ENCODE measurements around the gene KCP.
"Not testable (repeated sequence)": the region's sequence is repeated elsewhere in the genome, so short reads cannot be mapped to it uniquely, and the experiment has no call there.

The KCP gene

DNA sequence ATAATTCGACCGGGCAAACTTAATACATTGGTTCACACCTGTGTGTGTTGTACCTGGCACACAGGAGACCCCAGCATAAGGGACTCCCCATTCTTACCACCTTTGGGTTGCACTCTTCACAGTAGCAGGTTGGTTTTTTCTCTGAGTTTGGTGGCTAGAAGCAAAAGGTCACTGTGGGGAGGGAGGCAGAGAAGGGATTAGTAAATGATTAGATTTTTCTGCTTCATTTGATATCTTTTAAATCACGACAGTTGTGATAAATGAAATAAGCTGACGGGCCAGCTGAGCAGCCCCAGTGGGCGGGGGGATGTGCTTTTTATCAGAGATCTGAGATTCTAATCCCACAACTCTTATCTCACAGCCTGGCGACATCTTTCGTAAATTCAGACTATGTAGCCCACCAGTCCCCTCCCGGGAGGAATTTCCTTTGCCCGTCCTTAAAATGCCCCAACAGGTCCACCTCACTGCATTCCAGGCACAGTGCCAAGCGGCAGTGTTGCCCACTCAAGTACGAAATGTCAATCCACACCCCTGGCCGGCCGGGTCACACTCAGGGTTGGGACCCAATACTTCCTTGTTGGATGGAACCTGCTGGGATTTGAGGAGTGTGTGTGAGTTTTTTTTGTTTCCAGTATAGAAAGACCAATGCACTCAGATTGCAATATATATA, 10.5 kb upstream of the KCP start:
- DNase-seq = no peak

DNA sequence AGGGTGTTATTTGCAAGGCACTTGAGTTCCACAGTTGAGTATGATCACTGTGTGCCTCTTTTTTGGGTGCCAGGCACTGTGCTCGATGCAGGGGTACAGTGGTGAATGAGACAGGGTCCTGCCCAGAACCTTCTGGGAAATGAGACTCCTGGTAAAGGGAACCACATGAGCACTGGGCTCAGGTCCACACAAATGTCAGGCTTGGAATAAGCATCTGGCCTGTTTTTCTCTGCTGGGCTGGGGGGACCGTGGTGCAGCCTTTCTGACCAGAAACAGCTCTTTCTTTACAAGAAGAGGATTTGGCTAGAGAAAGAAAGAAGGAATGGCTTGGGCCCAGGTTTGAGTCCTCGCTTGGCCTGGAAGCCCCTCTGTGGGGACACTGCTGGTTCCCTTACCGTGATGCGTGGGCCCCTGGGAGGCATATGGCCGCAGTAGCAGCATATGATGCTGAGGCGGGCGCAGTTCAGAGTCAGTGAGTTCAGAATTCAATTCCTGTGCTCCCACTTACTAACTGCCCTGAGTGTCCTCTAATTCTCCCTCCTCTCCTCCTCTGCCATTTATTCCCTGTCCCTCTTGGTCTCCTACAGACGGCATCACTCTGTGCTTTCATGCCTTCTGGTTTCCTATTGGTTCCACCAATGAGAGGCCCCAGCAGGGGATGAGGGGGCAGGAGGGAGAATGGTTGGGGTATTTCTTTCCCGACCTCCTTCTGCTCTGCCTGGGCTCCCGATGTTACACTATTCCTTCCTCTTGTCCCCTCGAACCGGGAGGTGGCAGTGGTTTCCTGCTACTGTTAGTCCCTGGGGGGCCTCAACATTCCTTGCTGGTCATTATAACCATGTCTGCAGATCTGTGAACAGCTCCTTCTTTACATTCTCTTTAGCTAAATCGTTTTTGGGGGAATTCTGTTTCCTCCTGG, 9.6 kb upstream of the KCP start:
- DNase-seq = no peak

DNA sequence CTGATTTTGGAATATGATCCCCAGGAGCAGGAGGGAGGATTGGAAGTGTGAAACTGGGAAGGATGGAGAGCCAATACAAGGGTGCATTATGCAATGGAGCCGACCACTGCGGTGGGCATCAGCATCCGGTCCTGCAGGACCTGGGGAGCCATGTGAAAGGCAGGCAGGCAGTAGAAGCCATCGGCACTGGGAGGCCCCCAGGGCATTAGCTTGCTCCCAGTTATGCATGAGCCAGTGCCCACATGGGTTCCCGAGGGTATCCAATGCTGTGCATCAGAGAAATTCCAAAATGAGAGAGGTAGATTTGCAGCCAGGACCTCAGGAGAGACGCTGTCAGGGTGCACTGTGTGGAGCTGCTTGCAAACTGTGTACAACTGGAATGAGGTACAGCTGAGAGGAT, 8.7 kb upstream of the KCP start:
- no peak for DNase-seq

DNA sequence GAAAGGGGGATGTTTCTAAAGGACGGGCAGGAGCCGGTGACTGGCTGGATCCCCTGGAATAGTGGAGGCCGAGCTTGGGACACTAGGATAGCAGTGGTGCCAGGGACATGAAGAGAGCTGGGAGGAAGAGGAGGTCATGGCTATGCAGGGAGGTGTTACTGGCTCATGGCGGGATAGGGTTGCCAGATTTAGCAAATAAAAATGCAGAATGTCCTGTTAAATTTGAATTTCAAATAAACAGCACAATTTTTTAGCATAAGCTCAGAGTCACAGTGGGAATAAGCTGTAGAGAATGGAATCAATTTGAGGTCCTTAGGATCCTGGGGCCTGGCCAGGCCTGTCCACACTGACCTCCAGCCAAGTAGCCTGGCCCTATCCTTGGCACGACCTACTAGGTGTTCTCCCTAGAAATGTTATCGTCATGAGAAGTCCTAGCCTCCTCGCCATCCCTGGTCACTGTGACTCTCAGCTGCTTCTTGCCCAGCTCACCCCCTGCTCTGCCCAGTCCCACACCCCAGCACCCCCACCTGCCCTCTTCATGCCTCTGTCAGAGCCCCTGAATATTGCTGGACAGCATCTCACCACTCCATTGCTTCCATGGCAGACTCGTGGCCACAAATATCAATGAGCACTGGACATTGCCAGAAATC, 7.6 kb upstream of the KCP start:
- DNase-seq = no peak

DNA sequence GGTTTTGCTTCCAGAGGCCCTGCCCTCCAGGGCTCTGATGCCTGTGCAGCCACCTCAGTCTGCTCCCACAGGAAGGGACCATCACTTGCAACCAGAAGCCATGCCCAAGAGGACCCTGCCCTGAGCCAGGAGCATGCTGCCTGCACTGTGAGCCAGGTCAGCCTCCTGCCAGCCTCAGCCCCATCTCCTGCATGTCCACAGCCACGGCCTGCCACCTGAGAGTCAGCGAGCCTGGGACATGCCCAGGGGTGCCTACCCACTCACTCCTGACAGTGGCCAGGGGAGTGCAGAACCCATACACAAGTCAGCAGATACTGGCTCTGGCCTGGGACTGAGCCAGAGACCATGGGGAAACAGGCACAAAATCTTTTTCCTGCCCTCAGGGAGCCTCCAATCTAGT, 6.6 kb upstream of the KCP start:
- no peak for DNase-seq

DNA sequence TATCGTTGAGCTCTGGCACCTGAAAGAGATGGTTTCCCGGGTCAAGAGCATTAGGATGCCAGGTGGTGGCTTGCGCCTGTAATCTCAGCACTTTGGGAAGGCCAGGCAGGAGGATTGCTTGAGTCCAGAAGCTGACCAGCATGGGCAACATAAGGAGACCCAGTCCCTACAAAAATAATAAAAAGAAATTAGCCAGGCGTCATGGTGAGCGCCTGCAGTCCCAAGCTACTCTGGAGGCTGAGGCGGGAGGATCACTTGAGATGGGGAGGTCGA, 6.1 kb upstream of the KCP start:
- DNase-seq = no peak

DNA sequence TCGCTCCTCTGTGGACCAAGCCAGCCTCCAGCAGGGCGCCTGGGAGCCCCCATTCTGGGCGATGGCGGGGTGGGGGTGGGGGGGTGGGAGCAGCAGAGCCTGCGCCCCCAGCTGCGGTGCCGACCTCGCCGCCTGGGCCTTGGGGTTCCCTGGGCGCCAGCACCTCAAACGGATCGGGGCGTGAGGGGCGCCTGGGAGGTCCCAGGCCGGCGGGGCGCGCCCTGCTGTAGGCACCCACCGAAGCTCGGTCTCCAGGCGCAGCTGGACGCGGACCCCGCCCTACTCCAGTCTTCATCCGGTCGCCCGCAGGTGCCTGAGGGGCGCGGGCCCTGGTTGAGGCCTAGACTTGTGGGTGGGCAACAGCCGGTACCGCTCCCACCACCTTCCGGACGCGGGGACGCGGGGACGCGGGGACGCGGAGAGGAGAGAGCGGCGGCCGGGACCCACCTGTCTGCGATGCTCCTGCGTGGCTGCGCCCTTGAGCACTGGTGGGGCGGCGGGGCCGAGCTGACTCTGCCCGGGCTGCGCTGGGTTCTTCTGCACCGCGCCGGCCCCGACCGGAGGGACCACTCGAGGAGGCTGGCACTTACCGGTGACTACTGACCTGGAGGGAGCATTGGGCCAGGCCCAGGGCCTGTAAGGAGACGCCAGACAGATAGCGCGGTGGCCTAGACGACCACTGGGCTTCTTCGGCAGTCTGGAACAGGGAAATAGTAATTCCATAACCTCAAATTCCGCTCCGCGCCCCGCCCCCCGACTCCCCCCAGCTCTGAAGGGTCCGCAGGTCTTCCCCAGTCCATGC, 5.5 kb upstream of the KCP start:
- no peak for DNase-seq

DNA sequence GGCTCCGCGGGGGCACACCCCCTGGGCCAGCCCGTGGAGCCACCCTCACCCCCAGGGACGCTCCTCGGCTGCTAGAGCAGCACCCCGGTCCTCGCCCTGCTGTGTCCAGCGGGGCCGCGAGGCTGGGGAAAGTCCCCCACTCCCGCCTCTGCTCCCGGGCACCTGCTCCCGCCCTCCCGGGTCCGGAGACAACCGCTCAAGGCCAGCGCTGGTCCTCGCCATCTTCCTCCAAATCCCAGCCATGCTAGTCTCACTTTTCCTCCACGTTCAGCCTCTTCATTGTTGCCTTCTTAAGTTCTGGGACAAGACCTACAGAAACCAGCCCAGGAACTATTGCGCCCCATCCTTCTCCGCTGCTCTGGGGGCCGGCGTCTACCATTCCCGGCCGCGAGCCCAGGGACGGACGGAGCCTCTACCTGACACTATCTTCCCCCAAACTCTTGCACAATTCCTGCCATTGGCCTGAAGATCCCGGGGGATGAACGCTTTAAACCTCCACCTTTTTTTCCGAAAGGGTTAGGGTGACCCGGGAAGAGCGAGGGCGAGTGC, 4.8 kb upstream of the KCP start:
- no peak for DNase-seq

DNA sequence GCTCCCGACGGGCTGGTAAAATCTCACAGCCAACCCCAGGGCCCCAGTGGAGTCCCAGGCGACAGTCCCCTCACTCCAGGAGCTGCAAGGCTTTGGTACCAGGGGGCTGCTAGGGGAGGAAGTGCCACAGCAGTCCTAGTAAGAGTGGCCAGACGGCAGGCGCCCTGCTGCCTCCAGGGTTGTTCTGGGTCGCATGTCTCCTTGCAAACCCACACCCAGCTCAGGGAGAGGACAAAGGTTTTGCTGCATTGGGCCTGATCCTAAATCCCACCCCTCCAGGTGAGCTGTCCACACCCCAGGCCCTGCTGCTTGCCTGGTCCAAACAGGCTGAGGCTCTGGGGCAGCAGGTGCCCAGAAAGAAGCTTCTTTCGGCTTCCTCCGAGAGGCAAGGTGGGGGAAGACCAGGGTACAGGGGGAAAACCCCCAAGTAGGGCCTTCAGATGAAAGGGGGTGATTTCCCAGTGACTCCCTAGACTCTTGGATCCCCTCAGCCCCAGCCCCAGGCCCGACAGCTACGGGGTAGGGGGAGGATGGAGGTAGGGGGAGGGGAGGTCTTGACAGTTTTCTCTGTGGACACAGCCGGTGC, 4.2 kb upstream of the KCP start:
- DNase-seq = no peak

DNA sequence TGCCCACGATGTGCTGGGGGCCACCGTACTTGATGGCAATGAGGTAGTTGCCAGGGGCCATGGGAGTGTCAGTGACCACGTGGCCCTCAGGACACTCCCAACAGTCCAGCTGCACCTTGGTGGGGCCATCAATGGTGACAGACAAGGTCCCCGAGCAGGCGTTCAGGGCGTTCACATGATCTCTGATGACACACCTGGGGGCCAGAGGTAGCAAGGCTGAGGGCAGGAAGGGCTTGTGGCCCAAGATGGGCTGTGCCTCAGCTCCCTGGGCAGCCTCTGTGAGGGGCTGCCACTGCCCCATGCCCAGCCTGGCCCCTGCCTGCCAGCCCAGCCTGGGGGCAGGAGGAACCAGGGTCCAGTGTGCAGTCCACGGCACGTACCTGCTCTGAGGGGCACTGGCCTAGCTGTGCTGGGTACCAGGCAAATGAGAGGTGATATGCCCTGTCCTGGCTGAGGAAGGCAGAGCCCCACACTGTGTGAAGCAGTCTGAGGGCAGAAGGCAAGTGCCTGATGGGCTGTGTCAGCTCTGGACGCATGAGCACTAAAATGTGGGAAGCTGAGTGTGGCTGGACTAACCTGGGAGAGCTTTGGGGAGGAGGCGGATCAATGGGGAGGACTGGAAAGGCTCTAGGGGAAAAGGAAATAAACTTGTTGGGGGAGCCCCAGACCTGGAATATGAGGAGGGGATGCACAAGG, 3.5 kb upstream of the KCP start:
- no peak for DNase-seq

DNA sequence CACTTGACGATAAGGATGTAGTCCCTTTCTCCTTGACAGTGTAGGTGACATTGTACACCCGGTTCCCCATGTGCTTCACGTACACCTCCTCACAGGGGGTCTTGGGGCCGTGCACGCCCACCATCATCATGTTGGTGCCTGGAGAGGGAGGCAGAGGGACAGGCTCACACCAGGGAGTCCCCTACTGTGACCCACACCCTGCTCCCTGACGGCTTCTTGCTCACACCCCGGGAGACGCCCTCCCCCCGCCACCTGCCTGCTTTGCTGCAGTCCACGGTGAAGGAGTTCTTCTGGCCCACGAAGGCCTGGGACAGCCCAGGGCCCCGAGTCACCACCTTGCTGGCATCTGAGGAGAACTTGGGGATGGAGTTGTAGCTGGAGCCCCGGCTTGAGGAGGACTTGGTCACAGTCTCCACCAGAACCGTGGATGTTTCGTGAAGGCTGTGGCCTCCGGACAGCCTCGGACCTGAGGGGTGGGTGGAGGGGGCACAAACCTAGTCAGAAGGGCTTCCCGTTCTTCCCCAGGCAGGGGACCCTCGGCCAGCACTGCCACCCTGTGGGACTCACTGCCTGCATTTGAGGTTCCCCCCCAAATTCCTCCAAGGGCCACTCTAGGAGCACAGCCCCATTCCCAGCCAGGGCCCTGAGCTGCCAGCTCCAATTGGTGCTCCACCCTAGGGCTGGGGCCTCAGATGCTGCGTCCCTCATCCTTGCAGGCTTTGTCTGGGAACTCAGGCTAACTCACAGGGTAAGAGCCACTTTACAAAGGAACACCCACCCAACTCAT, 2.4 kb upstream of the KCP start:
- DNase-seq = not testable (repeated sequence)

DNA sequence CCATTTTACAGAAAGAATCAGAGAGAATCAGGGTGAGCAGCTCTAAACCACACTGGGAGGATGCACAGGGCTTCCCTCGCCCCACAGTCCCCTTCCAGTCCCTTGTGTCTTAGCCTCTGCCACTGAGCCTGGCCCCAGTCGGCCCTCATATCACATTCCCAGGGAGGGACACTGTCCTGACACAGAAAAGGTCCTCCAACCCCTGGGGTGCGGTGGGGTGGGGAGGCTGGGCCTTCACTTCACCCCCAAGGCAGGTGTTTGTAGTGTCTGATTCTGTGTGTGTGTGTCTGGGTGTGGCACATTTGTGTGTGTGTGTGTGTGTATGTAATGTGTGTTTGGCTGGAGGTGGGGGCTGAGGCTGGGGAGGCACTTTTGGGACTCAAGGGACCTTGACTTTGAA, 1.8 kb upstream of the KCP start:
- DNase-seq = no peak

DNA sequence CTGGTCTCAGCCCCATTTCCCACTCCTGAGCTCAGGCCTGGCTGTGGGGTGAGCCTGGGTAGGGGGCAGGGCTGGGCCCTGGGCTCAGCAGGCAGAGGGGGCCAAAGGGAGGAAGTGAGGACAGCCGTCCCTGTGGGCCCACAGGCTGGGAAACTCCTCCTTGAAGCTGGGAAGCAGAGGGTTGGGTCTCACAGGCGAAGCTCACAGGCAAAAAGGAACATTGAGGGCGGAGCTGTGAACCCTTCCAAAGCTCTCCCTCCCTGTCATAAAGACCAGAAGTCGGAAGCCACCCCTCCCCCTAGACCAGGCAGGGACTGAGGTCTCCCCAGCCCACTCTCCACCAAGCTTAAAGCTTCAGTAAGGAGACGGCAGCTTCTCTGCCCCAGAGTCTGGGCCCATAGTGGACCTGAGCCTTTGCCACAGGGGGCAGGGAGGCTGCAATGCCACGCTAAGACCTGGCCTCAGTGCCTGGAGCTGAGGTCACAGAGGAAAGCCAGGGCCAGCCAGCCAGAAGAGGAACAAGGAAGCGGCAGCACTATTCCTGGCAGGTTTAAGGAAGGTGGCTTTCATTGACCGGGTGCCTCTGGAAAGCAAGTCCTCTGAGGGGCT, 1.0 kb upstream of the KCP start:
- no peak for DNase-seq

DNA sequence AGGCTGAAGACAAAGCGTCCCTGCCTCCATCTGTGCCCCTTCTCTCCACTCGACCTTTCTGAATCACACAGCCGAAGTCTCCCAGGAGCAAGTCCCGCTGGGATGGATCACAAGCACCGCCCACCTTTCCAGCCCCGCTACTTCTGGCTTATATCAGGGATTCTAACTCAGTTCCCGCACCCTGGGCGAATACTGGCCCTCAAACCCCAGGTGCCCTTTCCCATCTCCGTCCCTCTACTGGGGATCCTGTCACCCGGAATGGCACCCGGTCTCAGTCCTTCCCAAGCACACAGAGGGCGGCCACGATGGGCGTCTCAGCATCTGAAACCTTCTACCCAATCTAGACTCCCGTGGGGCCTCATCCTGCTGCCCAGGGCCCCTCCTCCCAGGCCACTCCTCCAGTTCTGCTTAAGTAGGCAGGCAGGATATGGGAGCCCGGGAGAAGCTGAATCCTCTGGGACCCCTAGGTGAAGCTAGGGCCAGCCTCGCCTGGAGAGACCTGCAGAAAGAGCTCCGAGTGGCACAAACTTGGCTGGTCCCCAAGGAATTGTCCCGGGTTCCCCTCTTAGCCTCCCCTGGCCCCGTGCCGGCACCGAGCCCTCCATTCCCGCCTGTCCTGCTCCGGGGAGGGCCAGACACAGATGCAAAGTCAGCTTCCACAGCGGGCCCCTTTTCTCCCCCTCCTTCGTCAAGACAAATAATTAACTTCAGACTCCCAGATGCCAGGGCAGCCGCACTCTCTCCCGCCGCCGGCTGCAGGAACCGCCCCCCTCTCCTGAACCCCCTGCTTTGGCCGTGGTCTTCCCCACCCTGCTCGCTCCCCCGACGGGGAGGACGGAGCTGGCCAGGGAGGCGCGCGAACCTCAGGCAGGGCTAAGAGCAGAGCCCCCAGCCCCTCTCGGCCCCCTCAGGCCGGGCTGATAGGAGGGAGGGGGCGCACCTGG, 612 bp downstream of the KCP start:
- DNase-seq = no peak

DNA sequence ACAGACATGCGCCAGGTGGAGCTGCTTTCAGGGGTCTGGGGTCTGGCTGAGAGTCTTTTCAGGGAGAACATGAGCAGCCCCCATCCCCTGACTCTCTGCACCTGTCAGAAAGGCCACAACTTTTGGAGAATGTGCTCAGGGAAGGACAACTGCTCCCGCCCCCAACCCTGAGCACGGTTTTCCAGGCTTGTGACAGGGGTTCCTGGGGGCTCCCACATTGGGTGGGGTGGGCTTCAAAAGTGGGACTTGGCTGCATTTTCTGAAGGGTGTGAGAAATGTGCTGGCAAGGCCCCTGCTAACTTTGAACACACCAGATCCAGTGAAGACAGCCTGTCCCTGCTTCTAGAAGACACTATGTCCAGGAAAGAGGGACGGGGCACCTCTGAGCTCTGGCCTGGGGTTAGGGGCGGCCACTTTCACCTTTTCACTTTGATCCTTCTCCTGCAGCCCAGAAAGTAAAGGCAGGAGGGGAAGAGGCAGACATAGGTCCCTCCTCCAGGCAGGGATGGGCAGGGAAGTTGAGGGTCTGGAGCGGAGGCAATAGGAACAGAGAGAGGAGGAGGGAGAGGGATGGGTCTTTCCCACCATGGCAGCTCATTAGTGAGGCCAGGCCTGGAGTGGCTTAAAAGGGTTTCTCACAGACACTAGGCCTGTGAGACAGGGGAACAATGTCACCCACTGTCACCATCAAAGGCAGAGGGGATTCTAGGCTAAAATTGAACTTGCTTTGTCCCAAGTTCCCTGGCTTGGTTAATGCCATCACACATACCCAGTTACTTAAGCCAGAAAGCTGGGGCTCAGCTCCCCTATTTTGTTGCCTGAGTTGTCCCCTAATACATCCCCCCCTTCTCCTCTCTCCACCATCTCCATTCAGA, 1.5 kb downstream of the KCP start:
- no peak for DNase-seq

DNA sequence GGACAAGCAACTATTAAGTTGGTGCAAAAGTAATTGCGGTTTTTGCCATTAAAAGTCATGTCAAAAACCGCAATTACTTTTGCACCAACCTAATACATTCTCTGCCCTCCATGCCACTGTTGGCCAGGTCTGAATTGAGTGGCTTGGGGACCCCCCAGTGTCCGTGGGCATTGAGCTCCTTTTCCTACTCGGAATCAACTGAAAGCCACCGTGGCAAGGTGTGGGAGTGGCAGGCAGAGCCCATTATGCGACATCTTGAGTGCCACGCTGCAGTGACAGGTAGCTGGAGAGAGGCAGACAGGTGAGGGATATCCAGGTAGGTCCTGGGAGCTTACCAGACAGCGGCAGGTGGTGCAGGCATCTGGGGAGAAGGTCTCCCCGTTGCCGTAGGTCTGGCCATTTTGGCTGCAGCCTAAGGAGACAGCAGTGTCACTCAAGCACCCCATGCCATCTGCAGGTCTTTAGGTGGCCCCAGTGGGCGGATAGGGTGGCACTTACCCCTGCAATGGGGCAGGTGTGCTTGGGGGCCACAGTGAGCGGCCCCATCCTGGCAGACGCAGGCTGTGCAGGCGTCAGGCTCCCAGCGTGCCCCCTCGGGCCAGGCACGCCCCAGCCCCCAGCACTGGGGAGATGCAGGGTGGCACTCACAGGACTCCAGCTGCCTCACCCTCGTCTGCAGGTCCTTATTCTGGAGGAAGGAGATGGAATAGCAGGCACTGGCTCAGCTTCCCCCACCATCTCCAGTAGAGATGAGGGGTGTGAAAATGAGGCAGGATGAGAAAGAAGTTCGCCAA, 3.5 kb downstream of the KCP start:
- no peak for DNase-seq

DNA sequence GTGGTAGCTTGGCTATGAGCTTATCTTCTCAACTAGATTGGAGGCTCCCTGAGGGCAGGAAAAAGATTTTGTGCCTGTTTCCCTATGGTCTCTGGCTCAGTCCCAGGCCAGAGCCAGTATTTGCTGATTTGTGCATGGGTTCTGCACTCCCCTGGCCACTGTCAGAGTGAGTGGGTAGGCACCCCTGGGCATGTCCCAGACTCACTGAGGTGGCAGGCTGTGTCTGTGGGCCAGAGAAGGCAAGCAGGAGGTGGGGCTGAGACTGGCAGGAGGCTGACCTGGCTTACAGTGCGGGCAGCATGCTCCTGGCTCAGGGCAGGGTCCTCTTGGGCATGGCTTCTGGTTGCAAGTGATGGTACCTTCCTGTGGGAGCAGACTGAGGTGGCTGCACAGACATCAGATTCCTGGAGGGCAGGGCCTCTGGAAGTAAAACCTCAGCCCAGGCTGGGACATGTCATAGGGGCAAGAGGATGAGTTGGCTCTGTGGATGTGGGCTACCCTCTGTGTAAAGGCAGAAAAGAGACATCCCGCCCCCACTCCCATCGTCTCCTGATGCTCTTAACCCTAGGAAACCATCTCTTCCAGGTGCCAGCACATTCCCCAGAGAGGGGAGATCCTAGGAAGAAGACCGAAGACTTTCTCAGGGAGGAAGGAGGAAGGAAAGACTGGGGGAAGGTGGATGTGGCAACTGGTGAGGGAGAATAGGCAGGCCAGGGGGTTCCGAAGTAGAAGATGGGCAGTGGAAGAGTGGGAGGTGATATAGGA, 4.3 kb downstream of the KCP start:
- no peak for DNase-seq

Measured in activated CD4-positive, alpha-beta T cell treated with anti-CD3 and anti-CD28 coated beads for 4 hours (primary cell).